Stimulated activated CD4-positive, alpha-beta T cell treated with anti-CD3 and anti-CD28 coated beads, Interleukin-15, amount 100 ng/mL, for 1 hour (primary cell): Measurements from ENCODE around the gene METTL25B.

ENCODE experiments used
- DNase-seq, 2 donors: peaks; one replicate each; pipeline ENCODE4 v3.0.0-alpha.2; 2020; ENCODE audit warnings: low read depth in 1 of 2, low spot score in 1 of 2

The METTL25B gene

DNA sequence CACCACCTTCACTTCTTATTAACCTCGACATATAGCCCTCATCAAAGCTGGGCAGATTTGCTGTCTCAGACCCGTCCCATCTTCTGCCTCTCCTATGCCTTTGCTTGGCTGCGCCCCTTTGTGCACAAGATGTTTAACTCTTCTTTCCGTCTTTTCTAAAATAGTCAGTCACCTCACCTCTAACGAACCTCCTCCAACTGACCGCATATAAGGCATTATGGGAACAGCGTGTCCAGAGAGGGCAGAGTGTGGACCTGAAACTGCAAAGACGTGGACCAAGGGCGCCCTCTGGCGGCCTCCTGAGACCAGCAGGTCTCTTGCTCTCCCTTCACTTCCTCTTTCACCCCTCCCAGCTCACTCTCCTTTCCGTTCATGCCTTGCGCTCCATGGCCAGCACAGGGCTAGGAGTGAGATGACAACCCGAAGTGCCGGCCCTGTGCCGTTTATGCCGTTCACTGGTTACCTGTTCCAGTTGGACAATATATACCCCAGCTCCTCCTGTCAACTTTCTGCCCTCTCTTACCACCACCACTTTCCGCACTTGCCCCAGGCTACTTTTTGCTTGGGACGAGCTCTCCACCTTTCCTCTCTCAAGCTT lies 2.5 kb upstream of the METTL25B start:
- DNase-seq, result peak; percentile 60 to 68

DNA sequence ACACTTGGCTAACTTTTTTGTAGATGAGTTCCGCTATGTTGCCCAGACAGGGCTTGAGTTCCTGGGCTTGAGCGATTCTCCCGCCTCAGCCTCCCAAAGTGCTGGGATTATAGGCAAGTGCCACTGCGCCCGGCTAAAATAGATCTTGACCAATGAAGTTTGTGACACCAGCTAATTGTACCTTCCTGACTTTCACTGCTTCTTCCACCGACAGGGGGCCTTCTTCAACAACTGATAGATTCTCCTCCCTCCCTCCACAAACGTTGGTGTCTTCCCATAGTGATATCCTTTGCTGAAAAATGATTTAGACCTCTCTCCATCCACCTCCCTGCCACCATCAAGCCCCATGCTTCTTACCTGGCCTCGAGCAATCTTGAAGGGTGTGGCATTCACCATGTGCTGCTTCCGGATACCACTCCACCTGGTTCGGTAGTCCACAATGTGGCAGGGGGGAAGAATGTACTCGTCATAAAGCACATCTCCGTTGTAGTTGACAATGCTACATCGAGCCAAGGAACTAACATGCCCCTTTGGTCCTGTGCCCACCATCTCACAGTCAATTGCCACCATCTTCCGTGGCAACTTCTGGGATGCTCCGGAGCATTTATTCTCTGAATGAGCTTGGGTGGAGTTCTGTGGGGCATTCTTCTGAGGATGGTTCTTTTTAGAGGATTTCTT lies 1.6 kb upstream of the METTL25B start:
- no peak for DNase-seq

DNA sequence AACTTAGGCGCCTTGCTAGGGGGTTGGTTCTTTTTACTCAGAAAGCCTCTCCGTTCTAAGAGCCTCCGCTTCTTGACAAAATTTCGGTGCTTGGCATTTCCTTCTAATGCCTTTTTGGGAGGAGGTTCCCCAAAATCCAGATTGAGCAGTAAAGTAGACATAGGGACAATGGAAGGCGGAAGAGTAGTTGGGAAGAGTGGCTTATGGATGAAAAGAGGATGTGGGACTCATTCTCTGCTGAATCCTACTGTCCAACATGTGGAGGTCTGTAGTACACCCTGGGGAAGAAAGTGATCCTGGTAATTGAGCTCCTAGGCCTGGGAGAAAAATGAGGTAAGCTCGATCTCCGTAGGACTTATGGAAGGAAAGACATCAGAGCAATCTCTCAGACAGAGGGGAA lies 777 bp upstream of the METTL25B start:
- DNase-seq, result no peak

DNA sequence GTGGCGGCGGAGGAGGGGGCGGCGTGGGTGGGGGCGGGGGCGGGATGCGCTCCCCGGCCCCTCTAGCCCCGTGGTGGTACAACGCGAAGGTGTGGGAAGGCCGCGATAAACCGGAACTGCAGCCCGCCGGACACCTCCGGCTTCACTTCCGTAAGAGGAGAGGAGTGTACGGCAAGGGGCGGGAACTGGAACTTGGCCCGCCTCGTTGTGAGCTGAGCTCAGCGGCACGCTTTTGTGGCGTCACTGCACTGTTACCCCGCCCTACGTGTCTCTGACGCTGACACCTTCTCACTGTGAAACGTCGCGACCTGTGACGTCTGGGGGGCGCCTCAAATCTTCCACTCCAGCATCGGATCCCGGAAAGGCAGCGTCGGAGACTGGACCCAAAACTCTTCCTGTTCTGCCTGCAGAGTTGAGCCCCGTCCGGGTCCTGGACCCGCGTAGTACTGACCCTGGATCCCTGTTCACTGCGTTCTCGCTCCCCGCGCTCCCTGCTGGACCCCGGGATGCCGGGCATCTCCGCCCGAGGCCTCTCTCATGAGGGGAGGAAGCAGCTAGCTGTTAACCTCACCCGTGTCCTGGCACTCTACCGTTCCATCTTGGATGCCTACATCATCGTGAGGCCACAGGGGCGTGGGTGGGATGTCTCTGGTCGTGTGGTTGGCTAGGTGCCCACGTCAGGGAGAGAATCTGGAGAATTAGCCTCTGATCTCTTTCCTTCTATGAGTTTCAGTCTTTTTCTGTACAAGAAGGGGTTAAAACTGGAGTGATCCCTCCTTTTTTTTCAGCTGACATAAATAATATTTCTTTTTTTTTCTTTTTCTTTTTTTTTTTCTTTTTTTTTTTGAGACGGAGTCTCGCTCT lies 562 bp downstream of the METTL25B start, which contains the start of gene ISG20L2:
Gene ISG20L2 (minus strand): TSS at position 168 of the 864 bp plus-strand sequence. CDS start 1,114 bp downstream, outside the sequence.
- peak; percentile 83 to 85 for DNase-seq

DNA sequence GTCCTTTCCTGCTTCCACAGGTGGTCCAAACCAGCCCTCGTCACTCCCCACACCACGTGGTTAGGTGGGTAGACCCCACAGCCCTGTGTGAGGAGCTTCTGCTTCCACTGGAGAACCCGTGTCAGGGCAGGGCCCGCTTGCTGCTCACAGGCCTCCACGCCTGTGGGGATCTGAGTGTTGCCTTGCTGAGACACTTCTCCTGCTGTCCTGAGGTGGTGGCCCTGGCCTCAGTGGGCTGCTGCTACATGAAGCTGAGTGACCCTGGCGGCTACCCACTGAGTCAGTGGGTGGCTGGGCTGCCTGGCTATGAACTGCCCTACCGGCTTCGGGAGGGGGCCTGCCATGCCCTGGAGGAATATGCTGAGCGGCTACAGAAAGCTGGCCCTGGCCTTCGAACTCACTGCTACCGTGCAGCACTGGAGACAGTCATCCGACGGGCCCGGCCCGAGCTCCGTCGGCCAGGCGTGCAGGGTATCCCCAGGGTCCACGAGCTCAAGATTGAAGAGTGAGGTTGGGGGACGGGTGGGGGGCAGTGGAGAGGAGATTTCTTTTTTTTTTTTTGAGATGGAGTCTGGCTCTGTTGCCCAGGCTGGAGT lies 5.8 kb downstream of the METTL25B start:
- DNase-seq, result no peak

DNA sequence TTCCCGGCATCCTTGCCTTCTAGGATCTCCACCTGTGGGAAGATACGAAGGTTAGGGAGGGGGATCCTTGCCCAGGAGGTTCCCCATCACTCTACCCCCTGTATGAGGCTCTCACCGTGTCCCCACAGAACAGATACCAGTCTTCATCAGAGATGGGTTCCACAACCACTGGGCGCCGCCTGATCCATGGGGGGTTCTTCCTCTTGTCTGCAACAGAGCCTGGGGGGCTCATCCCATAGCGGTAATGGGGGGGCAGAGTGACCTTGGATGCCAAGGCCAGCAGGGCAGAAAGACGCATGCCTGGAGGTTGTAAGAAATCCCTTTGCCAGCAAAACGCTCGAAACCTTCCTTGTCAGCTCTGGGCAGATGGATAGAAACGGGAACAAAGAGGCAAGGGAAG lies 10.1 kb downstream of the METTL25B start:
- no peak for DNase-seq

DNA sequence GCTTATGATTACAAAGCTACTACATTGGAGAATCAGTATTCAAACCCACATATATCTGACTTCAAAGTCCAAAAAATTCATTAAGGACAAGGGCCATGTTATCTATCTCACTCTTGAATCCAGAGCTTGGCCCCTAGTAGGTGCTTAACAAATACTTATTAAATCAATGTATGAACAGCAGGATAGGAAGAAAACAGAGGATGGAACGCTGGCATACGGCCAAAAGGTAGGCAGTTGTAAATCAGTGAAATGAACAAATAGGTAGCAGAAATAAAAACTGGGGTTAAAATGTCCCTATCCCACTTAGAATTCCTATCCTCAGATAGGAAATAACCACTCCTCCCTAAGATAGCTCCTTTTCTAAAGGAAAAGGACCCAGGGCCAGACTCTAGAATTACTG lies 10.6 kb downstream of the METTL25B start:
- no peak for DNase-seq

DNA sequence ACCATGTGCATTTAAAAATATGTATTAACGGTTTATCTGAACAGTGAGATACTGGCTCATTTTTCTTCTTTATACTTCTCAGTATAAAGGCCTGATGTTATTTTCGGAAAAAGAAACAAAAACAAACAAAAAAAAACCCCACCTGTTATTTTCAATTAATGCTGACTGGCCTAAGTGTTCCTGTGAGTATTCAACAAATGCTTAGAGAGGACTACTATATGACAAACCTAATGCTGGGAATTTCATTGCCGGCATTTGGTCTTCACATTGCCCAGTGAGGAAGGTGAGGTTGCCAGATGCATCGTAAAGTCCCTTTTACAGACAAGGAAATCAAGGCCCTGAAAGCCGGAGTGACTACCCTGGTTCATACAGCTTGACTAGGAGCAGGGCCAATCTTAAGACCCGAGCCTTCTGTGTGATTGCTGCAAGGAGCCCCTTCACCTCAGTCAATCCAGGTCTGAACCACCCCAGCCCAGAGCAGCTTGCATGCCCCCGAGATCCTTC lies 12.0 kb downstream of the METTL25B start:
- DNase-seq, result no peak

DNA sequence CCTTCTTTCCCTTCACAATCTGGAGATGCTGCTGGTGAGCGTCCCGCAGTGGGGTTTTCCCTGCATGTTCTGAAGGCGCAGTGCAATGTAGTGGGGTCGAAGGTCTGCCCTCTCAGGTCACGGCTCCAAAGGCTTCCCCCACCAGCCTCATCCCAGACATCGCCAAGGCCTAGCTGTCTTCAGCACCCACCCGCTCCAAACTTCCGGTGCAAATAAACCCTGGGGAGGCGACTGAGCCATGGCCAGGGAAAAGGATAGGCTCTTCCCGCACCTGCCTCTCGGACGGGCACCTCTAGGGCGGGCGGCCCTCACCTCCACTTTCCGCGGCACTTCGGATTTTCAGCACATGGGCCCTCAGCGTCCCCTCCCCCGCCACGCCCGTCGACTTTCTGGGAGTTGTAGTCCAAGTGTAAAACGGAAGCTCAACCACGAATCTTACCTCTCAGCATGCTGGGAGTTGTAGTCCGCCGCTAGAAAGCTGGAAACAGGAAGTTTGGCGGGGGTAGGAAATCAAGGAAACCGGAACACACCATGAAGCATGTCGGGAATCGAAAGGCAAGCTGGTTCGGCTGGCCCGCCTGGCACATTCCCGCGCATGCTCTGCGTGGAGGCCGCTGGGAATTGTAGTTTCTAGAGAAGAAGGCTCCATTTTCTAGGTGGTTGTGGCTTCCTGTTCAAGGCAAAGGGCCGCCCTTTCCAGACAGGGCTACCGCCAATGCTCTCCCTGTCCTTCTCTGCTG lies 12.6 kb downstream of the METTL25B start, which contains the start of gene MRPL24:
Gene MRPL24 (minus strand): TSS at position 348 of the 740 bp plus-strand sequence. CDS start 2,384 bp downstream, outside the sequence.
- DNase-seq, result peak; percentile 88 to 91

DNA sequence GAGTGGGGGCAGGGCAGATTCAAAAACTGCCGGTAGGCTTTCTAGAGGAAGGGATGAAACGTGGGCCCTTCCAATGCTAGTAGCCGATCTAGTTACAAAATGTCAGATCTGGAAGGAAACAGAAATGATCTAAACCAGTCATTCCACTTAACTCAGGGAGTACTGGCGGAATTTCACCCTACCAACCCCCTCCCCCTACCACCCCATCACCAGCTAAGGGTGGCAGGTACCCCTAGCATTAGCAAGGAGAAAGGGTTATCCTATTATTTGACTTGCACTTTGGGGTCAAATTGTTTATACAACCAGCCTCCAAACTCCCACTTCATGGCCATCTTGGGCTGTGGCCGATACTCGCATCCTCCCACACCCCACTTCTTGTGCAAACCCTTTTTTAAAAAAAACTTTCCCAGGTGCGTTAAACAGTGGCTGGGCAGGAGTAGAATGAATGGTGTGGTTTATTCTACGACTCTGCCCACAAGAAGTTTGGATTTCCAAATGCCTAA lies 13.3 kb downstream of the METTL25B start:
- no peak for DNase-seq

DNA sequence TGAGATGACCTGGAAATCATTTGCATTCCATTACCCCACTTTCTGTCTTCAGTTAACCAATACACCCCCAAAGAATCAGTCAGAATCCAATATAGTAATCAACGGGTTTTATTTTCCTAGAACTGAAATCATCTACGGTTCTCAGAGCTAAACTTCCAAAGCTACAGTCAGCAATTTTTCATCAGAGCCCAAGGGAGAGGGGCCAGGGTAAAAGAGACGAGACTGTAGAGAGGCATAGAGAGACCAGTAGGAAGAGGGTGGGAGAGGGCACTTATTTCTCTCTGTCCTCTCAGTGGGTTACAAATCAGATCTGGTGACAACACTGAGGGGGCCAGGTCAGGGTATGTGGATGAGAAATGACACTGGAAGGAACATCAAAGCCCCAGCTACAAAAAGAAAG lies 13.7 kb downstream of the METTL25B start:
- no peak for DNase-seq

DNA sequence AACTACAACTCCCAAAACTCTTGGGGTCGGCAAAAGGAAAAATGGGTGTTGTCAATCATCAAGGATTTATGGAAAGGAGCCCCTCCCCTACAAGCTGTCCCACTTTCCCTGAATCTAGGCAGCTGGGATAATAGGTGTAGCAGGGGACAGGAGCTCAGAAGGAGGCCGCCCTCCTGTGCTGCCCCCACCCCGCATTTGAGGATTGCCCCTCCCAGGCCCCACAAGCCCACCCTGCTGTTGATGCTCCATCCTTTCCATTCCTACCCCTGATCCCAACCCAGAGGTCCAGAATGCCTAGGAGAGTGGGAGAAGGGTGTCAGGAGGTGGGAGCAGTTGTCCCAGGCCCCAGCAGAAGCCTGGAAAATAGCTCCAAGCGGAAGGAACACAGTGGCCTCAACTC lies 14.5 kb downstream of the METTL25B start:
- no peak for DNase-seq

DNA sequence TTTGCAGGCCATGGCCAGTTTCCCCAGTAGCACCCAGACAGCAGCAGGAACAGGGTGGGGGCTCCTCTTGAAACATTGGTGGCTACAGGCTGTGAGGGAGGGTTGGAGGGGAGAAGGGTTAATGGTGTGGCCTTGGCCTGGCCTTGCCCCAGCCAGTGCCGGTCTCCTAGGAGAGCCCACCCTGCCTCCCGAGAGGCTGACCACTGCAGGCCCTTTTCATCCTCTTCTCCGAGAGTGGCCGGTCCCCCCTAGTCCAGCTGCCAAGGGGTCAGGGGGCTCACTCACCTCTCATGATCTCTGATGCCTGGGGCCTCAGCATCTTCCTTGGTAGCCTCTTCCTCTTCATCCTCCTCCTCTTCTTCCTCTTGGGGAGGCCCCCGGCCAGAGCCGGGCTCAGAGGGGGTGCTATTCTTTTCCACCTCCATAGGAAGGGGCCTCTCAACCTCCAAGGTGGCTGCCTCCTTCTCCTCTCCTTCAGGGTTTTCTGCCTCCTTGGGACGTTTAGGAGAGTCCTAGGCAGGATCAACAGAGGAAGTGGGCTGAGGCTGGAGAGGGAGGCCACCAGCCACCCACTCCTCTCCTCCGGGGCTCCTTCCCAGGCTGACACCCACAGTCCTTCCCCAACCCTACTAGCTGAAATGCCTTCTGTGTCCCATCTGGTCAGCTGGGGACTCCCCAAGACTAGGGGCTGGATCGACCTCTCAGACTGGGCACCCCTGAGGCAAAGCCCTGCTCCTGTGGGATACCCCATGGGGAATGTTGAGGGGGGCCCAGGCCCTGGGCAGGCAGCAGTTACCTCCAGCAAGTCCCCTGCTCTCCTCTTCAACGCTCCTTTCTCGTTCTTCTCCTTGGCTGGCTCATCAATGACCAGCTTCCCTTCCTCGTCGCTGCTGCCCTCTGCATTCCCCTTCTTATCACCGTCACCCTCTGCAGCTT lies 15.4 kb downstream of the METTL25B start:
- DNase-seq, result no peak

DNA sequence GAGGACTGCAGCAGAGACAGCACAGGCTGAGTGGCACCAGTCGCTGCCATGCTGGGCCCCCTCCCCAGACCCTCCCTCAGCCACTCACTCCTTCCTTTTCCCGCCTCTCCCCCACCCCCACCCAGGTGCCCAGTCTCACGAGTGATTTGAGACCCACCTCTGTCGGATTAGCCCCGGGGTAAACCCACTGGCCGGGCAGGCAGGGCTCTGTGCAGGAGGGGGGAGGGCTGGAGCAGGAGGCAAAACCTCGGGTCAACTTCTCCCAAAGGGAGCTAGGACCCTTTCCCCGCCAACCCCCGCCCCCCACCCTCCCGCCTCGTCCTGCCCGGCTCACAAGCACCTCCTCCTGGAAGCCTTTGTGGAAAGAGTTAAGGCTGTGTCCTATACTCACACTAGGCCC lies 16.1 kb downstream of the METTL25B start:
- no peak for DNase-seq

DNA sequence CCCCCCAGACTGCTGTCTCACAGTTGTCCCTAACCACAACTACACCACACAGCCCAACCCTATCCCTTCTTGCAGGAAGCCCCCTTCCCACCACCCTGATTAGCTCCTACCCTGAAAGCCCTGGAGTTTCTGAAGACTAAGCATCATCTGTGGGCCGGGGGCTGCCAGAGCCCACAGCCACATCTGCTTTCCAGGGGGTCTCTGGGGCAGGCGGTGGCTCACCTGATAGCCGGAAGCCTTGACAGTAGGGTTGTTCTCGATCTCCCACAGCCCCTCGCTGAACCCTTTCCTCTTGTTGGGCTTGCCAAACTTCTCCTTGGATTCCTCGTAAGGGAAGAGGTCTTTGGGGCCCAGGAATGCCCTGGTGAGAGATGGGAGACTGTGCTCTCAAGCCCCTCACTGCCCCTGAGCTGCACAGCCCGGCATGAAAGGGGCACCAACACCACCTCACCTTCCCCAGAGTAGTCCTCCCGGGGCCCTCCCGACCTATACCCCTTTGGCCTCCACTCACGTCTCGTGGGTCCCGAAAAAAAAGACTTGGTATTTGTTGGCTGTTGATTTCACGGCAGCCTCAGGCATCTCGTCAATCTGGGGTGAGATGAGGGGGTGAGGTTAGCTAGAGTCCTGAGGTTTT lies 16.6 kb downstream of the METTL25B start:
- DNase-seq, result no peak

DNA sequence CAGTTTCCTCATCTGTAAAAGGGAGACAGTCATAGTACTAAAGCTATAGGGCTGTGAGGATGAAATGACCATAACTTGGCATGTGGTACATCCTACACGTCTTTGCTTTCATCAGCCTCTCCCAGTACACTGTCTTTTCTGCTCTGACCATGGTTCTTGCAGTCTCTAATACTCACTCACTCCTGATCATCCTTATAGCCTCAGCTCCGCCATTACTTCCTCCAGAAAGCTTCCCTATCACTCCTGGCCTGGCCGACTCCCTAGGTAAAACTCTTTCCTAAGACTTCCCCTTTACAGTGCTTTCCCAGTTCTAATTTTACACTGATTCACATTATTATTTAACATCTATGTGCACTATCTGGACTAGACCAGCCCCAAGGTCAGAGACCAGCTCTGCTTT lies 17.6 kb downstream of the METTL25B start:
- DNase-seq, result no peak

DNA sequence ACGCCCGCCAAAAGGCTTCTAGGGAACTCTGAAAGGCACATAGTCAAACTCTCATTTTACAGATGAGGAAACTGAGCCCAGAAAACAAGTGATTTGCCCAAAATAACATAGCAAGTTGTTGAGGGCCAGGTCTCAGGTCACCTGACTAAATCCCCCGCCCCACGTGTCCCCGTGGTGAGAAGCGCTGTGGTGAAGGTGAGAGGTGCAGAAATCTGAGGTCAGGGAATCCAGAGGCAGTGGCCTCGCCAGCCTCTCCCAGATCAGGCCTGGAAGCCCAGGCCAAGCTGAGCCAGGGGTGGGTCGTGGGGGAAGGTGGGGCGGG lies 18.1 kb downstream of the METTL25B start:
- DNase-seq, result no peak

DNA sequence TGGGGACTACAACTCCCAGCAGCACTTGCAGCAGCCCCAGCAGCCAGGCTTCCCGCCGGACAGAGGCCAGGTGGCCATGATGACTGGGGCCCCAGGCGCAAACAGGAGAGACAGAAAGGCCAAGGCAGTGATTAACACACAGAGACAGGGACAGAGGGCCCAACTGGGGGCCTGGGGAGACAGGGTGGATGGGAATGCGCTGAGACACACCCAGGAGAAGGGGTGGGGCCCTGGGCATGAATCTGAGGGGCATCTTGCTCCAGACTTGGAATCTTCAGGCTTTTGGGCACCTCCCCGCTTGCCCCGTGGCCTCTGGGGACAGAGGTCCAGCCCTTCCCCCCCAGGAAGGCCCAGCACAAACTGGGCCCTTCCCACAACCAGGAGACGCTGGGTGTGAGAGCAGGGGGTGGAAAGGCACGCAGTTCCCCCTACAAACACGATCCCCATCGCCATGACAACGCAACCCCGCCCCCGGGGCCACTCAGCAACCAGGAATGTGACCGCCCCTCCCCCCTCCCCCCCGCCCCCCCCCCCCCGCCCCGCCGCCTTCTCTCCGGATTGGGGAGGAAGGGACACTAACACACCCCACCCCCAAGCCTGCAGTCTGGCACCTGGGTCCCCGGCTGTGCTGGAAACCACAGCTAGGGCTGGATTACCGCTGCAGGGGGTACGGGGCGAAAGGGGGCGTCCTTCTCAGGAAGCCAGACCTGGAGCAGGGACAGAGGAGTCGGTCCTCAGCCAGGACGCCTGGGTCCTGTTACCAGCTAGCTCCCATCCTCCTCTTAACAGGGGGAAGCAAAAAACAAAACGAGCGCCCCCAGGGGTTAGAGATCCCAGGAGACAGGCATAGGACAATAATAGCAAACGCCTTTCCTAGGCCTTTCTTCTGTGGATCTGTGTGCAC lies 18.7 kb downstream of the METTL25B start:
- no peak for DNase-seq
